ENCODE results near the gene STAM2.

DNA sequence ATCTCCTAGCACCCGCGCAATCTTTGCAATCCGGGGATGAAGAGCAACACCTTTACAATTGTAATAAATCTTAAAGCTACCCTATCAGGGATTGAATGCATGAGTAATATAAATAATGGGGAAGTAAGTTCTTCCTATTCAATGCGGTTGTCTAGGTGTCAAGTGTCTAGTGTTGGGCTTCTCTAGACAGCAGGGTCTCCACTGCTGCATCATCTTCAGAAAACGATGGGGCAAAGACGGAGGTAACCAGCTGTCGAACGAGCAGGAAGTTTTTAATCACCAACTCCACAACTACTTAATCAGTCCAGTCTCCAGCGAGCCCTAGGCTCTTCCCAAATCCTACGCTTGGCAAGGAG, 573 bp downstream of the STAM2 start:
- TF ChIP-seq, protein P1, sequence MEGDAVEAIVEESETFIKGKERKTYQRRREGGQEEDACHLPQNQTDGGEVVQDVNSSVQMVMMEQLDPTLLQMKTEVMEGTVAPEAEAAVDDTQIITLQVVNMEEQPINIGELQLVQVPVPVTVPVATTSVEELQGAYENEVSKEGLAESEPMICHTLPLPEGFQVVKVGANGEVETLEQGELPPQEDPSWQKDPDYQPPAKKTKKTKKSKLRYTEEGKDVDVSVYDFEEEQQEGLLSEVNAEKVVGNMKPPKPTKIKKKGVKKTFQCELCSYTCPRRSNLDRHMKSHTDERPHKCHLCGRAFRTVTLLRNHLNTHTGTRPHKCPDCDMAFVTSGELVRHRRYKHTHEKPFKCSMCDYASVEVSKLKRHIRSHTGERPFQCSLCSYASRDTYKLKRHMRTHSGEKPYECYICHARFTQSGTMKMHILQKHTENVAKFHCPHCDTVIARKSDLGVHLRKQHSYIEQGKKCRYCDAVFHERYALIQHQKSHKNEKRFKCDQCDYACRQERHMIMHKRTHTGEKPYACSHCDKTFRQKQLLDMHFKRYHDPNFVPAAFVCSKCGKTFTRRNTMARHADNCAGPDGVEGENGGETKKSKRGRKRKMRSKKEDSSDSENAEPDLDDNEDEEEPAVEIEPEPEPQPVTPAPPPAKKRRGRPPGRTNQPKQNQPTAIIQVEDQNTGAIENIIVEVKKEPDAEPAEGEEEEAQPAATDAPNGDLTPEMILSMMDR (conservative IDR thresholded peaks at IDR 0.05), result no peak
- TF ChIP-seq EZH2 (IDR thresholded peaks at IDR 0.05; ENCODE audit: low read depth), result no peak
